Bone marrow (tissue), 2 donors: ENCODE data around the gene TBC1D7.

Source experiments
- DNase-seq, 2 donors: peaks; one replicate each; lab custom pipeline; 2025; lab: John Stamatoyannopoulos, UW

Gene TBC1D7

DNA sequence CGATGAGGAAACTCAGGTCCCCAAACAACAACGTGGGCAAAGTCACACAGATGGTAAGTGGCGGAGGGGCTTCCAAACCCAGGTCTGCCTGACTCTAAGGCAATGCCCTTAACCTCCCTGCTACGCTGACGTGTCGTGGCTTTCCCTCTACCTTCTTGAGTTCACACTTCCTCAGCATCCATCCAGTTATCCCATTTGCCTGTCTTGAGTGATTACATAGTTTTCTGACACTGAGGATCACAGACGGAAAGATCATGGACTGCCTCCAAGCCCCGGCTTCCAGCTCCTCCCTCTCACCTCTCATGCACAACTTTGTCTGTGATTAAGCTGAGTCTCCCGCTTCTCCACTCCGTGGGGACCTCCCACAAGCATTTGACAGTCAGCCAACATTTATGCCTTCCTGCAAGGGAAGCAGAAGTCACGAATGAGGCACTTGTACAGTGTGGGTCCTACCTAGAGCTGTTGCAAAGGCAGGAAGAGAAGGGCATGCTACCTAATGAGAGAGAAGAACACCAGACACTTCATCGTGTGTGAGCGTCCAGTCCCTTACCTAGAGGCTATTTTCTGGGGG, 33.8 kb downstream of the TBC1D7 start:
- peak in 1 of 2 donors; percentile 31 for DNase-seq

GRCh38 chr6:13292774-13293173, 35.6 kb downstream of the TBC1D7 start:
- no peak for DNase-seq

DNA sequence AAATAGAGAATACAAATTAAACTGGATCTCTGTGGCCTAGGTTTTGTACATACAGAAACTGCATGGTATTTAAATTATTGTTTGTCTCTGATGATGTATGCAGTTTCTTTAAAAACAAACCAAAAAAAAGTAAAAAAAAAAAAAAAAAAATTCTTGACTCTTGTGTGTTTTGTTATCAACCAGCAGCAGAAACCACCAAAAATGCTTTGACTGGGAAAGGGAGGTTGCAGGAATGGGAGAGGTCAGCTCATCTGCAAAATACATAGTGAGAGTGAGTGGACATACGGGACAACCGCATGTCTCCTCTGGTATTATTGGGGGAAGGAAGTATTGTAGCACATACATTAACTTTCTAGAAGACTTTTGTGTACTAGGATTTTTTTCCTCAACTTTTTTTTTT, 38.0 kb downstream of the TBC1D7 start:
- DNase-seq = no peak

DNA sequence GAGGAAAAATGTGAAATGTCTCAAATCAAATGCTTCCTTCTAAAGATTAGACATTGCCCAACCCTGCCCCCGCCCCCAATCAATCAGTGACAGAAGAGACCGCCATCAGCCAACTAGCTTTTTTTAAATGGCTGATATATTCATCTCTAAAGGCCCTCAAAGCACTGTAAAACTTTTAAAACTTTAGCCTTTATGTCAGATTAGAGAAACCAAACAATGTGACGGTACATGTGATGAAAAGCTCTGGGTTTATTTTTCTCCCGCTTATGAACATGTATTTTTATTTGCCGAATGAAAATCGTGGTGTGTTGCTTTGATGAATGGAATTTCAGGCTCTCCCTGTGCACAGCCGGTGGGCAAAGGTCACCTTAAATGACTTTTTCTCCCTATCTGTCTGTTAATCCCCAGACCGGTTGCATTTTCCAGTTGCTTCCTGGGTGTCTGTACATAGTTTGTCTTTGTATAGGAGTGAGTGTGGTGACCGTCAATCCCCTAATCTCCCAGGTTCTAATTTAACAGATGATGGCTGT, 38.5 kb downstream of the TBC1D7 start:
- no peak for DNase-seq

DNA sequence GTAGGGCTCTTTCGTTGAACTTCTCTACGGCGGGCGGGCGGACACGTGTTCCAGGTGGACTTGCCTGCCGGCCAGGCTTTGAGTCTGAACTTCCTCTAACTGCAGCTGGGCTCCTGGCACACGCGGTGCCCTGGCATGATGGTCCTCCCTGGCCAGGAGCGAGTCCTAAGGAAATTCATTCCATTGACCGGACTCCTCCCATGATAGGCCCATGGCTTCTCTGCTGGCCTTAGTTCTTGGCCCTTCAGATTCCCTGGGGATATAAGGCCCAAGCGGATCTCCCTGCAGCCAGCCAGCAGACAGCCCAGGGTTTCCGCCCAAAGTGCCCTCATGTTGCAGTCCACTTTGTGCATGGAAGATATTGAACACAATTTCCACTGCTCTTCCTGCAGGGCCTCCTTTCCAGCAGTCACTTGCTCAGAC, 39.4 kb downstream of the TBC1D7 start:
- no peak for DNase-seq

GRCh38 chr6:13288481-13288880, 39.9 kb downstream of the TBC1D7 start:
- DNase-seq = no peak

DNA sequence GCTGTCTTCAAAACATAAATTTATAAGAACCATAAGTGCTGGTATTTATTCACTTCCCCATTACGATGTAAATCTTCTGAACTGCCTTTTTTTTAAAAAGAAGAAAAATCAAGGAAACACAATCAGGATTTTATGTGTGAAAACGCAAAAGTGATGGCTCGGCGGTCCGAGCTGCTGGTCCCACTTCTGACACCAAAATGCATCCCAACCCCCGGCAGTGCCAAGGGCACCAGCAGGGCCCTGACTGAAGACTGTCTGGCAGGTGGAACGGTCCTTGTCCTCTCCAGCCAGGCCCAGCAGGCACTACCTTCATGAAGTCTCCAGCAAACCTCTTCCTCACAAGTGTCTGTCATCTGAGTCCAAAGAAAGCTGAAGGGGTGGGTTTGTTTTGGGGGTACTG, 41.2 kb downstream of the TBC1D7 start:
- DNase-seq = no peak

DNA sequence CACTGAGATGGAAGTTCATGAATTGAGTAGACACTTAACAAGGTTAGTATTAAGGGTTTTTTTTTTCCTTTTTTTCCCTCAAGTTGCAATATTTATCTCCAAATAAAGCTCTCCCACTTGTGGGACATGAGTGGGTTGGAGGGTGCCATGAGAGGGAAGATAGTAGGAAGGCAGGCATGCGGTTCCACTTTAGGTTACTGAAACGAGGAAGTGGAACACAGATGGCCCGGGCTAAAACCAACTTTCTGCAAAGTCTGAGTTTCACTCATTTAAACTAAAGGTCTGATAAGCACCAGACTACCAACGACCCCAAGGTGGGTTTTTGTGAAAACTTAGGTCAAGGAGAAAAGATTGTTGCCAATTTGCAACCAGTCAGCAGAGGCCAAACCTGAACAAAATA, 42.2 kb downstream of the TBC1D7 start:
- DNase-seq = no peak

DNA sequence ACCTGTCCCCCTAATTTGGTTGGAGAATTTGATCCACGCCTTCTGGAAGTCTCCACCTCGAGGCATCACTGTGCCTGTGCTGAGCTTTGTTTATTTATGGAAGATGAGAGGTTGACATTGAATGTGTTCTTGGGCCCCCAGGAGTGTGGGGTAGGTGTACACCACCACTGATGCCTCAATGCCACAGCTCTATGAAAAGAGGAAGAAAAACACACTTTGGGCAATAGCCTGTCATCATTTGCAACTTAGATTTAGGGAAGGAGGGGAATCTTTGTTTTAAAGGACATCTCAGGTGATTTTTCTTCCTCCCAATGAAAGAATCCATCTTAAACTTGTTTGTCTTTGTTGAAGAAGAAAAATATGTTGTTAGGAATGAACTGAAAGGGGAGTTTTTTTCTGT, 42.6 kb downstream of the TBC1D7 start:
- no peak for DNase-seq

DNA sequence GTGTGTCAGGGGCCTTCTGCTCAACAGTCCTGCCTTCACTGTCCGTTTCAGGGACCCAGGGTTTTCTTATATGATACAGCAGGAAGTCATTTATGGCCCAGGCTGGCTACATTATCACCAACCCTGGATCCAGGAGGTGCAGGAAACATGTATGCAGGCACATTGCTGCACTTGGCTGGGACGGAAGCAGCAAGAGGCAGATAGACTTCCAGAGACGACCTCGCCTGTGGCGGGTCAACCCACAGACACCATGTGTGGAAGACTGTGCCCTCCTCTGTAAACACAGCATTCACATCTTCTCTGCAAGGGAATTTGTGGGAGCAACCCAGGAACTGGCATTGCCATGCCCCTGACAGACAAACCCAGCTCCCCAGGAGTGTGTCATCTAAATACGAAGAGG, 43.7 kb downstream of the TBC1D7 start:
- no peak for DNase-seq

GRCh38 chr6:13283331-13283730, 45.0 kb downstream of the TBC1D7 start:
- no peak for DNase-seq

DNA sequence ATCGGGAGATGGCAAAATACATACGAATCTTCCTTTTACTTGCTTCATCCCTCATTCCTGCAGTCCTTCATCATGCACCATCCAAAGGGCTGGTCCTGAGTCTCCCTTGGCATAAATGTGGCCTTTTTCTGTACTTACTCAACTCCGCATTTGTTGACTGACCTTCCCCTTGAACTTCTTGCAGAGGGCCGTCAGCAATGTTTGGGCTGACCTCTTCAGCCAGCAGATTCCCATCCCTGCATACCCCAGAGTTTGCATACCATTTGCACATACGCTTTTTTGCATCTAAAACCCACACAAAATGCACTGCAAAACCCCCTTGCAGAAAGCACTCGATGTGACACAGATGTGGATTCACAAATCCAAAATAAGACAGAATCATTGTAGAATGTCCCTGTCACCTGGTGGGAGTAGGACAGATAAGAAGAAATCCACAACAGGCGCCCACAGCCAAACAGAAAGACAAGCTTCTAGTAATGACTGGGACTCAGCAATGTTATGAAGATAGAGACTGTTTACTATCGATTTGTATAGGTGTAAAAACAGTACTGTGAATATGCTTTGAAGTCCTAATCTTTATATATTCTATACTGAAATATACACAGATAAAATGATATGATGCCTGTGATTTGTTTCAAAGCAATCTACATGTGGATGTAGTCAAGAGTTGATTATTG, 45.8 kb downstream of the TBC1D7 start:
- DNase-seq = no peak

GRCh38 chr6:13281686-13282085, 46.7 kb downstream of the TBC1D7 start:
- DNase-seq = no peak

GRCh38 chr6:13280254-13280653, 48.1 kb downstream of the TBC1D7 start:
- DNase-seq = no peak

GRCh38 chr6:13278991-13279390, 49.3 kb downstream of the TBC1D7 start:
- DNase-seq = no peak

GRCh38 chr6:13278164-13278563, 50.2 kb downstream of the TBC1D7 start:
- DNase-seq = peak in 1 of 2 donors; percentile 20

DNA sequence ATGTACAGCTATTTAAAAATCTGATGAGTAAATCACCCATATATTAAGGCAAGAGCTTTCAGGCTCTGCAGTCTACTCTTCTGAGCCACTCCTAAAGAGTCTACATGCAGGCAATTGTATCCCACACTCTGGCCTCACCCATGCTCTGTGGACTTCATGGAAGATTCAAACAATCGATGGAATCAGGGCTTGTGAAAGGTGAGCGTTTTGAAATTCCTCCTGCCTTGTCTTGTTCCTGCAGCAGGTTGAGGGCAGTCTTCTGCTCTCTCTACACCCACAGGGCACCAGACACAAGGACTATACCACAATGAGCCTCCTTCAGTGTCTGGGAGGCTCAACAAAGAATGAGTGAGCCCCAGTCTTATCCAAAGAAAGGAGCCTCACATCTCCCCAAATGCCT, 51.1 kb downstream of the TBC1D7 start:
- no peak for DNase-seq

- DNase-seq = no peak
Measured at GRCh38 chr6:13275435-13275989, 52.8 kb downstream of the TBC1D7 start.

DNA sequence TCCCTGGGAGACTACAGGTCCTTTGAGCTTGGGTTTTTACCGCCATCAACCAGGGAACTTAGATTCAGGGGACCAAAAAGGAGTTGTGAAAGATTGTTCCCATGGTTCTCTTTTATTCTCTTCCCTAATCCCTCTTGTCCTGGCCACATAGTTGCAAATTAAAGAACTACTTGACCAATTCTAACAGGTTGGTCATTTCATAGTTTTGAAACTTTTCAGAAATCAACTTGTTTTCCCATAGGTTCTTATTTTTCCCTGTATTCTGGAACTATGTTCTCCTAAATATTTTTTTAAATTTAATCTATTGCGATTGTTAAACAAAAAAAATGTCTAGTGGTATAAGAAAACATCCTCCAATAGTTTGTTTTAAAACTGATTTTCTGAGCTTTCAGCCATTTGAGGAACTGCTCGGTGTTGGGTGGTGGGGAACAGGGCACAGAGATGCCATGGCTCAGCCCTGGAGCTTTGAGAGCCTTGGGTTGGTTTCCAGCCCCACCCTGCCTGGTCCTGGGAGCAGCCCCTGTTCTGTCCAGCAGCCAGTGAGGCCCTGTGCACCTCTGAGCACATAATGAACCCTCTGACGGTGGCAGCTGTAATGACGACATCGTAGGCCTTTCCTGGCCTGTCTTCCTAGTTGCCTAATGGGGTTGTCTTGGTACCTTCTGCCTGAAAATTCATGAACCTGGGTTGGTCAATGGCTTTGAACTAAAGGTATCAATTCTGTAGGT, 53.5 kb downstream of the TBC1D7 start:
- DNase-seq = no peak

- DNase-seq = peak; percentile 41 to 60
Measured at GRCh38 chr6:13273931-13274706, 54.2 kb downstream of the TBC1D7 start.

DNA sequence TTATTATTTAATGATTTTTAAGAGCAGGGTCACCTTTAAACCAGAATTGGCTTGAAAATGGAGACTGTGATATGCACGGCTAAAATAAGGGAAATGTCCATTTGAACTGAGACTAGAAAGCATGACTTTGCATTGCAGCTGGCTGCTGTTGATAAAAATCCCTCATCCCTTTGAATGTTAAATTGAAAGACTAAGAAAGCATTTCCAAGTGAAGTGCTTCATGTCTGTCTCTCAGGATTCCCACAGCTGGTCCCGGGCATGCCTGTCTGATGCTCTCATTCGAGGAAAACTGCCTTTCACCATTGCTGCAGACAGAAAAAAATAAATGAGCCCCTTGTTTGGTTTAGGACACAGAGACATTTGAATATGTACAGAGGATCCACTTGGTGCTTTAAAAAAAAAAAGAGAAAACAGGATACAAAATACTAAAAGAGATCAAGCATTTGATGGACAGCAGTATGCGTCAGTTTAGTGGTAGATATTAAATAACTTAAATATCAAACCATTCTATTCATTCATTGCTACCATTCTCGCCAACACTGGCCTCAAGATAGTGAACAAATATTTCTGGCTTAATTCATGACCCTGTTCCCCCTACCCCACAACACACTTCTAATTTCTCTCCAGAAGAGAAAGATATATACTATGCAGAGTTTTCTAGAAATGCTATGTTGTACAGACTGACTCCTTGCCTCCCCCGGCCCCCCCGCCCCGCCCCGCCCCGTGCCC, 55.0 kb downstream of the TBC1D7 start:
- DNase-seq = no peak
